A673 (cell line): Measurements from ENCODE around the gene ARID3A. TPM values are rescaled to one million over a fixed set of nuclear protein-coding genes. Genes with fewer than 3 reads are reported as not detected.
A peak's percentile ranks its signal among the peaks of the same experiment; 100 is the strongest.
"Not testable (repeated sequence)": the region's sequence is repeated elsewhere in the genome, so short reads cannot be mapped to it uniquely, and the experiment has no call there.

Experiments
- BruUV-seq: library from RNA; stranded (reverse); fragments of 400-500 nt; replicated peaks from 2 replicates; lab custom pipeline; 2021; lab: Mats Ljungman, UMichigan
- CTCF ChIA-PET: fragments of 300-600 bp; sonication (Branson Sonifier 250); formaldehyde crosslinking; loops from one replicate; lab custom pipeline; 2022; ENCODE audit warnings: antibody characterized with exemption; lab: Charles Lee
- POLR2A ChIA-PET: fragments of 300-600 bp; sonication (Branson Sonifier 250); formaldehyde crosslinking; loops from one replicate; lab custom pipeline; 2022; ENCODE audit warnings: antibody characterized with exemption; ENCODE audit not compliant: low non-redundant PET; lab: Charles Lee
- DNase-seq: peaks from one replicate; pipeline ENCODE4 v3.0.0-alpha.2; 2015; ENCODE audit warnings: low spot score
- H3K27ac ChIP-seq: fragments of 200-600 bp; sonication (generic); 2 replicates; pipeline ENCODE4 v1.5.1; 2016; ENCODE audit warnings: mixed run types, low read depth, mild to moderate bottlenecking, mixed read lengths, antibody characterized with exemption, low read length; ENCODE audit not compliant: poor library complexity, severe bottlenecking
- H3K27me3 ChIP-seq: fragments of 200-600 bp; sonication (generic); replicated peaks from 2 replicates; pipeline ENCODE4 v1.6.1; 2017; ENCODE audit warnings: mixed run types, low read depth, mild to moderate bottlenecking, mixed read lengths, antibody characterized with exemption, low read length; ENCODE audit not compliant: insufficient read depth, poor library complexity
- H3K36me3 ChIP-seq: fragments of 200-600 bp; sonication (generic); 2 replicates; pipeline ENCODE4 v1.6.1; 2016; ENCODE audit warnings: mixed run types, mild to moderate bottlenecking, mixed read lengths, antibody characterized with exemption, low read length; ENCODE audit not compliant: insufficient read depth, poor library complexity, severe bottlenecking
- H3K4me1 ChIP-seq: fragments of 200-600 bp; sonication (generic); 2 replicates; pipeline ENCODE4 v1.6.1; 2017; ENCODE audit warnings: mixed run types, mild to moderate bottlenecking, mixed read lengths, antibody characterized with exemption, low read length; ENCODE audit not compliant: insufficient read depth, poor library complexity, severe bottlenecking
- H3K4me3 ChIP-seq: fragments of 200-600 bp; sonication (generic); 2 replicates; pipeline ENCODE4 v1.5.1; 2016; ENCODE audit warnings: low read depth, mixed run types, mild to moderate bottlenecking, mixed read lengths, low read length; ENCODE audit not compliant: poor library complexity, severe bottlenecking
- H3K9me3 ChIP-seq: fragments of 200-600 bp; sonication (generic); 2 replicates; pipeline ENCODE4 v1.6.1; 2016; ENCODE audit warnings: mixed run types, low read depth, mild to moderate bottlenecking, mixed read lengths, antibody characterized with exemption, low read length; ENCODE audit not compliant: poor library complexity, severe bottlenecking
- EZH2 ChIP-seq: fragments of 200-600 bp; sonication (generic); IDR thresholded peaks from 2 replicates; pipeline ENCODE4 v1.6.1; 2017; ENCODE audit warnings: borderline replicate concordance, low read depth, mild to moderate bottlenecking, mixed read lengths, antibody characterized with exemption, low read length; ENCODE audit not compliant: poor library complexity, severe bottlenecking
- intact Hi-C: fragments of 100-400 bp; cut with micrococcal nuclease; formaldehyde crosslinking; loops from one replicate; pipeline ENCODE4 v1.10.0; 2022; ENCODE audit not compliant: unreplicated experiment
- total RNA-seq: library from RNA; stranded (reverse); gene quantifications from 2 replicates; pipeline ENCODE4 v1.2.3, GENCODE V29; 2021
- TF ChIP-seq, protein P1 (sequence below): fragments of 300-800, 200-600 bp; sonication (generic); conservative IDR thresholded peaks from 2 replicates; pipeline ENCODE4 v1.5.1; 2017; ENCODE audit warnings: low read depth, mild to moderate bottlenecking, antibody characterized with exemption, low read length, moderate library complexity, mixed read lengths

Gene ARID3A
- total RNA-seq, 1 experiment from 2014 or later: 19.6 TPM

DNA sequence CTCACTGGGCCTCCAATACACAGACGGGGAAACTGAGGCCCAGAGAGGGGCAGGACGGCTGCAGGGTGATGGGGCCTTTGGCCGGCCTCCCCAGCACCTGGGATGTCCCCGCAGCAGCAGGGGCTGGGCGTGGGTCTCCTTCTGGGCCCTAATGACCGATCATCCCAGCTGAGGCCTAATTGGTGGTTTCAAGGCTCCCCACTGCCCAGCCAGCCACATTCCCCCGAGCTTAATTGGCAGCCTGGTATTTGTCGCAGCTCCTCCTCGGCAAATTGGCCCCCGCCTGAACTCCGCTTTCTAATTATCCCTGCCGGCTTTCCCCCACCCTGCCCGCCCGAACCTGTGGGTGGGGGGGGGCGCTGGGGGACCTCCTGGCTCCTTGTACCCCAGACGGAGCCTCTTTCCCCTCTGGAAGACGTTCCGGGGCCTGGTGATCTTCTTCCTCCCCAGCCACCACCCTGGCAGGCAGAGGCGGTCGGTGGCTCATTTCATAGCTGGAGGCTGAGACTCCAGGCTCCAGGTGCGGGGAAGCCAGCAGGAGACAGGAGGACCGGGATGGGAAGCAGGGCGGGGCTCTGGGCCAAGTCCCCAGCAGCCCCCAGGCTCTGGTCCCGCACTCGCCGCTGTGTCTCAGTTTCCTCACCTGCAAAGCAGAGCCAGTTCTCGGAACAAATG is 31.1 kb downstream of the ARID3A start:
- TF ChIP-seq, protein P1, sequence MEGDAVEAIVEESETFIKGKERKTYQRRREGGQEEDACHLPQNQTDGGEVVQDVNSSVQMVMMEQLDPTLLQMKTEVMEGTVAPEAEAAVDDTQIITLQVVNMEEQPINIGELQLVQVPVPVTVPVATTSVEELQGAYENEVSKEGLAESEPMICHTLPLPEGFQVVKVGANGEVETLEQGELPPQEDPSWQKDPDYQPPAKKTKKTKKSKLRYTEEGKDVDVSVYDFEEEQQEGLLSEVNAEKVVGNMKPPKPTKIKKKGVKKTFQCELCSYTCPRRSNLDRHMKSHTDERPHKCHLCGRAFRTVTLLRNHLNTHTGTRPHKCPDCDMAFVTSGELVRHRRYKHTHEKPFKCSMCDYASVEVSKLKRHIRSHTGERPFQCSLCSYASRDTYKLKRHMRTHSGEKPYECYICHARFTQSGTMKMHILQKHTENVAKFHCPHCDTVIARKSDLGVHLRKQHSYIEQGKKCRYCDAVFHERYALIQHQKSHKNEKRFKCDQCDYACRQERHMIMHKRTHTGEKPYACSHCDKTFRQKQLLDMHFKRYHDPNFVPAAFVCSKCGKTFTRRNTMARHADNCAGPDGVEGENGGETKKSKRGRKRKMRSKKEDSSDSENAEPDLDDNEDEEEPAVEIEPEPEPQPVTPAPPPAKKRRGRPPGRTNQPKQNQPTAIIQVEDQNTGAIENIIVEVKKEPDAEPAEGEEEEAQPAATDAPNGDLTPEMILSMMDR: no peak
- TF ChIP-seq EZH2: no peak
- Histone ChIP-seq H3K9me3 (no peaks in the 10 kb centered on the region), H3K36me3 (no peaks in the 10 kb centered on the region), H3K27me3 (no peaks in the 10 kb centered on the region), H3K4me3 (no peak overlapping the region), H3K27ac (no peak overlapping the region), H3K4me1 (peaks cover 18% of the 10 kb centered on the region)
- peak; percentile 61 for DNase-seq
- CTCF ChIA-PET: no interaction called here
- no TSS peak for BruUV-seq
- intact Hi-C loops: no loop called here
- POLR2A ChIA-PET: interaction anchor here (0.7 kb wide), 1 partner anchor 21 kb away, joined by 11 read pairs; no protein-coding TSS in a partner anchor

DNA sequence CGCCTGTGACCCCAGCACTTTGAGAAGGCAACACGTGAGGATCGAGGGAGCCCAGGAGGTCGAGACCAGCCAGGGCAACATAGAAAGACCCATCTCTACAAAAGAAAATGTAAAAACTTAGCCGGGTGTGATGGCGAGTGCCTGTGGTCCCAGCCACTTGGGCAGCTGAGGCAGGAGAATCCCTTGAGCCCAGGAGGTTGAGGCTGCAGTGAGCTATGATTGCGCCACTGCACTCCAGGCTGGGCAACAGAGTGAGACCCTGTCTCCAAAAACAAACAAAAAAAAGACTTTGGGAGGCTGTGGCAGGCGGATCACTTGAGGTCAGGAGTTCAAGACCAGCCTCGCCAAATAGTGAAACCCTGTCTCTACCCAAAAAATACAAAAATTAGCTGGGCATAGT is 31.7 kb downstream of the ARID3A start:
- H3K27ac ChIP-seq, H3K9me3 ChIP-seq, H3K27me3 ChIP-seq, H3K36me3 ChIP-seq, H3K4me3 ChIP-seq, intact Hi-C loops, DNase-seq, CTCF ChIA-PET, BruUV-seq: not testable (repeated sequence)
- POLR2A ChIA-PET: interaction anchor here (0.7 kb wide), 1 partner anchor 20 kb away, joined by 11 read pairs; no protein-coding TSS in a partner anchor
- H3K4me1 ChIP-seq: peaks cover 16% of the 10 kb centered on the region

DNA sequence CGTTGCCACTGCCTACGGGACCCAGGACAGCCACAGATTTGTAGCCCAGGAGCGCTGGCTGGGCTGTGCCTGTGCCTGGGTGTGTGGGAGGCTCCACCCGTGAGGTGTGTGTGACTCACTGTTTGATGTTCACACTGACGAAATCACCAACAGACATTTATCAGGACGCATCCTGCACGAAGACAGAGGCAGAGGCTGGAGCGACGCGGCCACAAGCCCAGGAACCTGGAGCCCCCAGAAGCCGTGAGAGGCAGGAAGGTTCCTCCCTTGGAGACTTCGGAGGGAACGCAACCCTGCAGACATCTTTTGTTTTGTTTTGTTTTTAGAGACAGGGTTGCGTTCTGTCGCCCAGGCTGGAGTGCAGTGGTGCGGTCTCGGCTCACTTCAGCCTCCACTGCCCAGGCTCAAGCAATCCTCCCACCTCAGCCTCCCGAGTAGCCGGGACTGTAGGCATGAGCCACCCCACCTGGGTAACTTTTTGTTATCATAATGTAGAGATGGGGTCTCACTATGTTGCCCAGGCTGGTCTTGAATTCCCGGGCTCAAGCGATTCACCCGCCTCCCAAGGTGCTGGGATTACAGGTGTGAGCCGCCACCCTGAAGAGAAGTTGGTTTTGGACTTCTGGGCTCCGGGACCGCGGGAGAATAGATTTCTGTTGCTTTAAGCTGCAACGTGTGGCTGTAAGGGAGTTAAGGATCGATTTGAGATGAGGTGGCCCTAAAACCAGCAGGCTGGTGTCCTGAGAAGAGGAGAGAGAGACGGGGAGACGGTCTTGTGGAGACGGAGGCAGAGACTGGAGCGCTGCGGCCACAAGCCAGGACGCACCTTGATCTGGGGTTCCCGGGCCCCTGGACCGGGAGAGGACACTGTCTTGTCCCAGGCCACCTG is 33.4 kb downstream of the ARID3A start:
- H3K9me3 ChIP-seq: no peaks in the 10 kb centered on the region
- no peak overlapping the region for H3K4me3 ChIP-seq
- H3K36me3 ChIP-seq: no peaks in the 10 kb centered on the region
- no peaks in the 10 kb centered on the region for H3K27me3 ChIP-seq
- DNase-seq: no peak
- peaks cover 8% of the 10 kb centered on the region for H3K4me1 ChIP-seq
- ChIA-PET POLR2A (no interaction called here), CTCF (no interaction called here)
- intact Hi-C loops: no loop called here
- no TSS peak for BruUV-seq
- TF ChIP-seq, protein P1: no peak
- no peak for TF ChIP-seq EZH2
- H3K27ac ChIP-seq: no peak overlapping the region
